ES-I3 (cell line): ENCODE measurements around the gene ALS2.
"Not testable (repeated sequence)": the region's sequence is repeated elsewhere in the genome, so short reads cannot be mapped to it uniquely, and the experiment has no call there.

Experiments
- H3K36me3 ChIP-seq: 2 replicates; pipeline ENCODE4 v1.6.1; 2013; ENCODE audit warnings: mild to moderate bottlenecking, low read length, control low read depth, moderate library complexity; ENCODE audit not compliant: insufficient read depth
- H3K4me1 ChIP-seq: 2 replicates; pipeline ENCODE4 v1.6.1; 2013; ENCODE audit warnings: mild to moderate bottlenecking, control low read depth, low read length; ENCODE audit not compliant: insufficient read depth
- H3K9ac ChIP-seq: 2 replicates; pipeline ENCODE4 v1.6.1; 2013; ENCODE audit warnings: low read depth, mild to moderate bottlenecking, low read length, moderate library complexity
- H3K9me3 ChIP-seq: 2 replicates; pipeline ENCODE4 v1.6.1; 2013; ENCODE audit warnings: mild to moderate bottlenecking, low read length, moderate library complexity; ENCODE audit not compliant: control insufficient read depth, insufficient read depth

Gene ALS2

DNA sequence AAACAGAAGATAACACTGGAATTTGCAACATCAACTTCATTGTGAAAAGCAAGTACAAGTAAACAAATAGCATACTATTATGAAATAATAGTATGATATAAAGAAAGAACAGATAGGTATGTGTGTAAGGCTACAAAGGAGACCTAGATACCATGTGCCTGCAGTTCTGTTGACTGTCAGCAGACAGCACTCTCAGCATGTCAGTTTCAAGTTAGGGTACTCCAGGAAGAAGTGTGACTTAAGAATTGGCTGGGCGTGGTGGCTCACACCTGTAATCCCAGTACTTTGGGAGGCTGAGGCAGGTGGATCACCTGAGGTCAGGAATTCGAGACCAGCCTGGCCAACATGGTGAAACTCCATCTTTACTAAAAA, 18.2 kb upstream of the ALS2 start:
- H3K36me3 ChIP-seq, H3K9me3 ChIP-seq, H3K9ac ChIP-seq, H3K4me1 ChIP-seq: not testable (repeated sequence)

DNA sequence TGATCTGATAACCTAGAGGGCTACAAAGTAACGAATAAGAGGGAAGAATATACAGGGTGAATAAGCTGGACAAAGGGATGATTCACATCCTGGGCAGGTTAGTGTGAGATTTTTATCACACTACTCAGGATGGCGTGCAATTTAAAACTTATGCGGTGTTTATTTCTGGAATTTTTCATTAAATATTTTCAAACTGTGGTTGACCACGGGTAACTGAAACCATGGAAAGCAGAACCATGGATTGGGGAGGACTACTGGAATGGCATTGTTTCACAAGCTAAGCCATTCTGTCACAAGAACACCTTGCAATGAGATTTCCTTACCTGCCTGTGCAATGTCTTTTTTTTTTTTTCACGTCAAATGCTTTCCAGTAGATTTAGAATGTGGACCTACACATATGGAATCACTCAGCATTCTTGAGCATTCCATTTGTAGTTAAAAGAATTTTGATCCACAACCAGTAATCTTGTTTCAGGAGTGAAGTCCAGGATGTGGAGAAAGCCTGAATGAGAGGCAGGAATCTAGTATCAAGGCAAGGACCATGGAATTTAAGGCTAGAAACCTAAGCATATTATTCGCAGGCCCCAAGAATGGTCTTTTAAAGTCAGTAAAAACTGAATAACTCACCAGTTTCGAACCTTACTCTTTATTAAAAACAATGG, 17.6 kb upstream of the ALS2 start:
- no peak overlapping the region for H3K9ac ChIP-seq
- H3K9me3 ChIP-seq: no peaks in the 10 kb centered on the region
- H3K4me1 ChIP-seq: no peaks in the 10 kb centered on the region
- no peaks in the 10 kb centered on the region for H3K36me3 ChIP-seq

DNA sequence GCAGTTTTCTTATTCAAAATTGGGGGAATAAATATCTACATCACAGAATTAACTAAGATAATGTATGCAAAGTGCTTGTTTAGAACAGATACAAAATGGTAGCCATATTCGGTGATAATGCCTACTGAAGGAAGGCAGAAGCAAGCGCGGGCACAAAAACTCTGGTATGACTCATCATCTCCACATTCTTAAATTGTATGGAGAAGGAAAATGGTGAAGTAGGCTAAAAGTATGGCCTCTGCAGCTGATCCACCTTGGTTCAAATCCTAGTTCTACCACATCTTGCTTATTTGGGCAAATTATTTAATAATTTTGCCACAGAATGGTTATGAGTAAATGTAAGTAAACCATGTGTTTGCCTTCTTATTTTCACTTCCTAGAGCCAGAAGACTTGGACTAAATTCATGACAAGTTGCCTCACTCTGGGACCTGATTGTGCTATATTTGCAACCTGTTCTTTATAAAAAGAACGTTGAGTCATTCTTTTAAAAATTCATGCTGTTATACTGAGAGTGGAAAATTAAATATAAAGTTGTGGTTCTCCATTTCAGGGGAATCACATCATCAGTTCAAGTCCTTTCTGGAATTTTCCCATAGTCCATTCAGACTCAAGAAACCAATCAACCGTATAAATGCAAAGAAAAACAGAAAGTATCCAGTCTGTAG, 16.6 kb upstream of the ALS2 start:
- Histone ChIP-seq H3K9me3 (no peaks in the 10 kb centered on the region), H3K9ac (no peak overlapping the region), H3K4me1 (no peaks in the 10 kb centered on the region), H3K36me3 (no peaks in the 10 kb centered on the region)

- Histone ChIP-seq H3K4me1 (no peaks in the 10 kb centered on the region), H3K36me3 (no peaks in the 10 kb centered on the region), H3K9me3 (no peaks in the 10 kb centered on the region), H3K9ac (no peak overlapping the region)
Measured at GRCh38 chr2:201796478-201796865, 15.7 kb upstream of the ALS2 start.

GRCh38 chr2:201795607-201796477, 15.1 kb upstream of the ALS2 start:
- no peak overlapping the region for H3K9ac ChIP-seq
- no peaks in the 10 kb centered on the region for H3K36me3 ChIP-seq
- no peaks in the 10 kb centered on the region for H3K4me1 ChIP-seq
- no peaks in the 10 kb centered on the region for H3K9me3 ChIP-seq

DNA sequence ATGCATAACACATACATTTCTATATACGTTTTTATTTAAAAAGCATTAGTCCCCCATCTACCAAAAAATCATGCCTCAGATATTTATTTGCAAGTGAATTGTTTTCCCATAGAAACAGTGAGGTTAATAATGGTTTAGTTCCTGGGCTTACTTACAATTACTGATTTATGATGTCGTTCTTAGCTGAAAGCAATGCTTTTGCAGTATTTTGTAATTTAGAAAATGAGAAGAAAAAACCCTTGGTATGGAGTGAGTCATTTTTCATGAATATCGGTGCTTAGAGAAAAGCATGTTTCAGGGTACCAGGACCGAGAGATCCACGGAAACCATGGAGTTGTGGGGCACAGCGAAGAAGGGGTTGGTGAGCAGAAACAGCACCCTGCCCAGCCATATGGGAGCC, 13.6 kb upstream of the ALS2 start:
- Histone ChIP-seq H3K9ac (no peak overlapping the region), H3K4me1 (no peaks in the 10 kb centered on the region), H3K9me3 (no peaks in the 10 kb centered on the region), H3K36me3 (no peaks in the 10 kb centered on the region)

DNA sequence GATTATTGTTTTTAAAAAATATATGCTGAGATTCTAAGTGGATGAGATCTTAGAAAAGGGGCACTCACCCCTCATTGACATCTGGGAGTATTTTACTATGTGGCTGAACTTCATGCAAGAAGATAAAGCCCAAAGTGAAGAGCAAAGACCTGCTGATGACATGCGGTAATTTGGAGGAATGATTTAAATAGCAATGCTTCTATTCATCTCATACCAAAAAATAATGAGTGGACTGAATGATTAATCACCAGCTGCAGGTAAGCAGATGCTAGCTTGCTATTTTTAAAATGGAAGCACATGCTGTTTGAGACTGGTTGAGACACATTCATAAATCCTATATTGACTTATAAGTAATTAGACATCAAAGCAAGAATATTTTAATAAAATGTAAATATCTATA, 12.9 kb upstream of the ALS2 start:
- Histone ChIP-seq H3K36me3 (no peaks in the 10 kb centered on the region), H3K4me1 (no peaks in the 10 kb centered on the region), H3K9ac (no peak overlapping the region), H3K9me3 (no peaks in the 10 kb centered on the region)

DNA sequence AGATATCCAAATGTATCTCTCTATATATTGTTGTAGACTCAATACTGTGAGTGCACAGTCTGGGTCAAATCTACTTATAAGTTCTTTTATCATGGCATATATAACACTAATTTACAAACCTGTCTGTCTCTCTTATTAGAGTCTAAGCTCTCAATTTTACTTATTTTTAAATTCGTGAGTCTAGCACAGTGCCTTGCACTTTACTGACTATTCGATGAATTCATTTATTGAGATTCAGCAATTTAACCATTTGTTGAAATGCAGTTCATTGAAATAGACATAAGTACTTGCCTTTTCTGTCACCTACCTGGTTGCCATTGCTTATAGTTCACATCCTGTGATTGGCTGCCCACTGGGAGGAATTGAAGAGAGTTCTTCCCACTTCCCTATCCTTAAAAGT, 10.3 kb upstream of the ALS2 start:
- no peaks in the 10 kb centered on the region for H3K9me3 ChIP-seq
- no peaks in the 10 kb centered on the region for H3K36me3 ChIP-seq
- no peaks in the 10 kb centered on the region for H3K4me1 ChIP-seq
- H3K9ac ChIP-seq: no peak overlapping the region

GRCh38 chr2:201790291-201790690, 9.6 kb upstream of the ALS2 start:
- H3K4me1 ChIP-seq: no peaks in the 10 kb centered on the region
- no peak overlapping the region for H3K9ac ChIP-seq
- H3K36me3 ChIP-seq: no peaks in the 10 kb centered on the region
- H3K9me3 ChIP-seq: no peaks in the 10 kb centered on the region

DNA sequence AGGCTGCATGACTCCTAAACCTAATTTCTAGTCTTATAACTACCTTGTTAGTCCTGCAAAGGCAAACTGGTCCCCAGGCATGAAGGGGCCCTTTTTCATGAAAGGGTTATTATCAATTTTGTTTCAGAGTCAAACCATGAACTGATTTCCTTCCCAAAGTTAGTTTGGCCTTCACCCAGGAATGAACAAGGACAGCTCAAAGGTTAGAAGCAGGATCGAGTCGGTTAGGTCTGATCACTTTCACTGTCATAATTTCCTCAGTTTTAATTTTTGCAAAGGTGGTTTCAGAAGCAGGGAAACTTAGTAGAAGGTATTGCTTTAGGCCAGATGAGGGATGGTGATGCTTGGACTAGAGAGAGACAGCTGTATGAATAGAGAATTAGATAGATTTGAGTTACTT, 8.7 kb upstream of the ALS2 start:
- H3K9ac ChIP-seq: no peak overlapping the region
- no peaks in the 10 kb centered on the region for H3K36me3 ChIP-seq
- H3K9me3 ChIP-seq: no peaks in the 10 kb centered on the region
- no peaks in the 10 kb centered on the region for H3K4me1 ChIP-seq

DNA sequence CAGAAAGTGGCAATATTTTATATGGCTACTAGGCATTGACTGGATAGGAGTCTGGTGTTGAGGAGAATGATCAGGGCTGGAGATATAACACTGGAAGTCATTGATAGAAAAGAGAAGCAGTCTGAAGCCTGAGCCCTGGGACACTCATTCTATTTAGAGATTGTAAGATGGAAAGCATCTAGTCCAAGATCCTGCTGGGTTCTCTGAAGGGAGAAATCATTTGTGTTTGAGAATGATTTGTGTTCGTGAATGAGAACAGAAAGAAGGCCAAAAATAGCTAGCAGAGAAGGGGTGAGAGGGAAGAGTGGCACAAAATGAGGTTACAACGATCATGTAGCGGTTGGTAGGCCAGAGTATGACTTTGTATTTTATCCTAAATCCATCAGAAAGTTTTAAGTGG, 7.6 kb upstream of the ALS2 start:
- Histone ChIP-seq H3K36me3 (no peaks in the 10 kb centered on the region), H3K4me1 (no peaks in the 10 kb centered on the region), H3K9ac (no peak overlapping the region), H3K9me3 (no peaks in the 10 kb centered on the region)

DNA sequence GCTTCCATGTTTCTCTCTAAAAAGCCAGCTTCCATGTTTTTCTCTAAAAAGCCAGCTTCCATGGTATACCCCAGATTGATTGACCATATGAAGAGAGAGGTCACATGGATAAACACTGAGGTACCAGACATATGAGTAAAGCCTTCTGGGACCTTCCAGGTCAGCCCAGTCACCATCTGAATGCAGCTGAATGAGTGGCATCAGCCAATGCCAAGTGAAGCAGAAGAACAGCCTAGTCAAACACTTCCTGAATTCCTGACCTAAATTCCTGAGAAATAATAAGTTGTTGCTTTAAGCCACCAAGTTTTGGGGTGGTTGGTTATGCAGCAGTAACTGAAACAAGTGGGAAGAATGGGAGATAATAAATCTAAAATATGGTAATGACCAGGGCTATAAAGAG, 5.7 kb upstream of the ALS2 start:
- Histone ChIP-seq H3K4me1 (no peaks in the 10 kb centered on the region), H3K36me3 (no peaks in the 10 kb centered on the region), H3K9ac (no peak overlapping the region), H3K9me3 (no peaks in the 10 kb centered on the region)

GRCh38 chr2:201785135-201785534, 4.4 kb upstream of the ALS2 start:
- no peaks in the 10 kb centered on the region for H3K9me3 ChIP-seq
- no peaks in the 10 kb centered on the region for H3K36me3 ChIP-seq
- H3K4me1 ChIP-seq: no peaks in the 10 kb centered on the region
- H3K9ac ChIP-seq: no peak overlapping the region

GRCh38 chr2:201784563-201784962, 3.8 kb upstream of the ALS2 start:
- H3K9ac ChIP-seq: no peak overlapping the region
- H3K4me1 ChIP-seq: no peaks in the 10 kb centered on the region
- H3K9me3 ChIP-seq: no peaks in the 10 kb centered on the region
- H3K36me3 ChIP-seq: no peaks in the 10 kb centered on the region

DNA sequence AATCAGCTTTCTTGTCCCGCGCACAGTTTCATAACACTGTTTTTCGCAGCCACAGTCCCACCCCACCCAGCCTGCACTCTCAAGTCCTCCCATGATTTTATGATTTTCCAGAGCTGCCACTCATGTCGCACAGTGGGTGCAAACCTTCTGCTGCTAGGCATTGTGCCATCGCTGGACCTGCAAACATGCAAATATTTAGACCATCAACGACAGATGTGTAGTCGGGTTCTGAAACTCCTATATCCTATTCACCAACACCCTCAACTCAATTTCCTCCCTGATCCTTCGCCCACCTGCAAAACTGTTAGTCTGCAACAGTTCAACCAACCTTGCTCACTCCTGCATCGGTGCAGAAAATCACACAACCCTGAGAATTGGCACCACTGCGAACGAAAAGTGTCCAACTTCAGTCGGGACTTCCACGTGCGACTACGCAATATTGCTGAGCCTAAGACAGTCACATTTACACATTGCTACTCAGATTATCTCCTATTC, 871 bp upstream of the ALS2 start:
- Histone ChIP-seq H3K4me1 (peaks cover 16% of the 10 kb centered on the region; the same call in 1 of the 2 replicates), H3K9ac (peak overlapping the region; percentile 99), H3K36me3 (no peaks in the 10 kb centered on the region), H3K9me3 (no peaks in the 10 kb centered on the region)
